Natural killer cell (primary cell): Measurements from ENCODE around the gene TEX51. TPM values are rescaled to one million over a fixed set of nuclear protein-coding genes. Genes with fewer than 3 reads are reported as not detected.

Source experiments
- ATAC-seq, 3 donors: fragments of 150-1000 bp in 2 of 3; fragments of 200-7000 bp in 1 of 3; cut with Tn5 transposase; 1 replicate in 1 of 3; 2 replicates in 2 of 3; pipeline ENCODE4 v1.10.0; 2021; ENCODE audit warnings: mild to moderate bottlenecking in 2 of 3, moderate library complexity in 2 of 3
- DNase-seq, 2 donors: peaks; one replicate each; pipeline versions ENCODE4 v3.0.0 to v3.0.0-alpha.2; 2013 to 2021; ENCODE audit warnings: mixed read lengths in 1 of 2
- H3K27ac ChIP-seq: one replicate; pipeline ENCODE4 v1.5.1; 2013; ENCODE audit warnings: mild to moderate bottlenecking, low read length
- H3K27me3 ChIP-seq: one replicate; pipeline ENCODE4 v1.6.1; 2013; ENCODE audit warnings: low read length; ENCODE audit not compliant: control insufficient read depth, insufficient read depth
- H3K36me3 ChIP-seq: one replicate; pipeline ENCODE4 v1.6.1; 2013; ENCODE audit warnings: low read length; ENCODE audit not compliant: control insufficient read depth, insufficient read depth
- H3K4me1 ChIP-seq: one replicate; pipeline ENCODE4 v1.6.1; 2013; ENCODE audit warnings: low read length; ENCODE audit not compliant: control insufficient read depth, insufficient read depth
- H3K4me3 ChIP-seq: one replicate; pipeline ENCODE4 v1.5.1; 2013; ENCODE audit warnings: low read length
- H3K9me3 ChIP-seq: one replicate; pipeline ENCODE4 v1.6.1; 2013; ENCODE audit warnings: low read length; ENCODE audit not compliant: control insufficient read depth, insufficient read depth
- H3K27ac Mint-ChIP-seq, 2 donors: one replicate each; pipeline ENCODE4 v1.8.0; 2022; ENCODE audit warnings: mild to moderate bottlenecking in 2 of 2, mixed read lengths in 2 of 2, moderate library complexity in 1 of 2
- H3K27me3 Mint-ChIP-seq, 2 donors: one replicate each; pipeline ENCODE4 v1.8.0; 2022; ENCODE audit warnings: low read depth in 2 of 2, mixed read lengths in 2 of 2
- H3K36me3 Mint-ChIP-seq: one replicate; pipeline ENCODE4 v1.8.0; 2022; ENCODE audit warnings: mixed read lengths
- H3K4me1 Mint-ChIP-seq, 2 donors: one replicate each; pipeline ENCODE4 v1.8.0; 2022; ENCODE audit warnings: mixed read lengths in 2 of 2
- H3K4me3 Mint-ChIP-seq: one replicate; pipeline ENCODE4 v1.8.0; 2022; ENCODE audit warnings: mild to moderate bottlenecking, moderate library complexity, mixed read lengths
- H3K9me3 Mint-ChIP-seq, 2 donors: one replicate each; pipeline ENCODE4 v1.8.0; 2022; ENCODE audit warnings: mixed read lengths in 2 of 2
- CTCF ChIP-seq: fragments of 200-600 bp; IDR thresholded peaks from one replicate; pipeline ENCODE4 v1.8.0; 2022; ENCODE audit warnings: antibody characterized with exemption
- WGBS: methylation state at CpG from one replicate; pipeline ENCODE4 v1.1.7; 2013; ENCODE audit warnings: missing lambda C conversion rate; ENCODE audit not compliant: insufficient coverage; 5-methylcytosine and 5-hydroxymethylcytosine counted together
- intact Hi-C: fragments of 100-400 bp; cut with micrococcal nuclease; formaldehyde crosslinking; loops from one replicate; pipeline ENCODE4 v1.14.2; 2022
- total RNA-seq, 4 donors: library from RNA; stranded (reverse); fragments of 120-200 nt in 1 of 4; gene quantifications; one replicate each; pipeline versions ENCODE4 v1.2.3 to v1.2.4, GENCODE V29; 2013 to 2022

The TEX51 gene
- total RNA-seq, 3 donors from 2014 or later (not counting 1 experiment from before 2014, with no cell fraction given) = not detected

GRCh38 chr2:126886211-126886915, 12.3 kb upstream of the TEX51 start:
- Histone ChIP-seq H3K4me1 (peaks cover 7% of the 10 kb centered on the region), H3K27me3 (no peaks in the 10 kb centered on the region), H3K4me3 (no peak overlapping the region), H3K9me3 (no peaks in the 10 kb centered on the region), H3K36me3 (no peaks in the 10 kb centered on the region), H3K27ac (no peak overlapping the region)
- Mint-ChIP-seq H3K27ac (no peak overlapping the region), H3K9me3 (no peaks in the 10 kb centered on the region), H3K36me3 (no peaks in the 10 kb centered on the region), H3K4me3 (no peak overlapping the region), H3K4me1 (peaks cover 0 to 9% of the 10 kb centered on the region in 2 donors), H3K27me3 (peaks cover 0 to 5% of the 10 kb centered on the region in 2 donors)
- intact Hi-C loops = no loop called here
- 5% methylated on average over 40 of the region's 40 CpGs for WGBS
- ATAC-seq (peak in 2 of 3 donors; percentile 35 to 68), DNase-seq (peak; percentile 19 to 60)
- TF ChIP-seq CTCF = no peak

- 83% methylated on average over 13 of the region's 13 CpGs for WGBS
- DNase-seq (no peak), ATAC-seq (no peak)
- Mint-ChIP-seq H3K4me1 (peaks cover 0 to 9% of the 10 kb centered on the region in 2 donors), H3K4me3 (no peak overlapping the region), H3K27me3 (peaks cover 0 to 5% of the 10 kb centered on the region in 2 donors), H3K36me3 (no peaks in the 10 kb centered on the region), H3K9me3 (no peaks in the 10 kb centered on the region), H3K27ac (no peak overlapping the region)
- Histone ChIP-seq H3K9me3 (no peaks in the 10 kb centered on the region), H3K36me3 (no peaks in the 10 kb centered on the region), H3K4me1 (peaks cover 7% of the 10 kb centered on the region), H3K4me3 (no peak overlapping the region), H3K27me3 (no peaks in the 10 kb centered on the region), H3K27ac (no peak overlapping the region)
- intact Hi-C loops = no loop called here
- TF ChIP-seq CTCF = no peak
Observed at GRCh38 chr2:126886916-126887280, 11.8 kb upstream of the TEX51 start.

- H3K27ac ChIP-seq = no peak overlapping the region
- ATAC-seq (no peak), DNase-seq (no peak)
- Mint-ChIP-seq H3K9me3 (no peaks in the 10 kb centered on the region), H3K27me3 (peaks cover 0 to 5% of the 10 kb centered on the region in 2 donors), H3K4me1 (peaks cover 0 to 9% of the 10 kb centered on the region in 2 donors), H3K27ac (no peak overlapping the region), H3K4me3 (no peak overlapping the region), H3K36me3 (no peaks in the 10 kb centered on the region)
- H3K9me3 ChIP-seq = no peaks in the 10 kb centered on the region
- TF ChIP-seq CTCF = no peak
- intact Hi-C loops = no loop called here
- H3K4me3 ChIP-seq = no peak overlapping the region
- WGBS = 82% methylated on average over 9 of the region's 9 CpGs
- peaks cover 7% of the 10 kb centered on the region for H3K4me1 ChIP-seq
- H3K27me3 ChIP-seq = no peaks in the 10 kb centered on the region
- no peaks in the 10 kb centered on the region for H3K36me3 ChIP-seq
Observed at GRCh38 chr2:126887506-126887905, 11.2 kb upstream of the TEX51 start.

- Mint-ChIP-seq H3K4me3 (no peak overlapping the region), H3K27me3 (peaks cover 0 to 5% of the 10 kb centered on the region in 2 donors), H3K9me3 (no peaks in the 10 kb centered on the region), H3K36me3 (no peaks in the 10 kb centered on the region), H3K4me1 (peaks cover 0 to 9% of the 10 kb centered on the region in 2 donors), H3K27ac (no peak overlapping the region)
- 86% methylated on average over 6 of the region's 6 CpGs for WGBS
- no peak overlapping the region for H3K4me3 ChIP-seq
- peaks cover 7% of the 10 kb centered on the region for H3K4me1 ChIP-seq
- DNase-seq = no peak
- no peaks in the 10 kb centered on the region for H3K36me3 ChIP-seq
- intact Hi-C loops = no loop called here
- TF ChIP-seq CTCF = no peak
- no peaks in the 10 kb centered on the region for H3K27me3 ChIP-seq
- H3K9me3 ChIP-seq = no peaks in the 10 kb centered on the region
- H3K27ac ChIP-seq = no peak overlapping the region
- no peak for ATAC-seq
Observed at GRCh38 chr2:126888046-126888445, 10.6 kb upstream of the TEX51 start.
